ENCODE measurements around the gene EPC1. TPM values are rescaled to one million over a fixed set of nuclear protein-coding genes. Genes with fewer than 3 reads are reported as not detected.

Gene EPC1
- total and polyA plus RNA-seq, 7 donors: 13.2 to 54.3 (median 42.6) TPM

DNA sequence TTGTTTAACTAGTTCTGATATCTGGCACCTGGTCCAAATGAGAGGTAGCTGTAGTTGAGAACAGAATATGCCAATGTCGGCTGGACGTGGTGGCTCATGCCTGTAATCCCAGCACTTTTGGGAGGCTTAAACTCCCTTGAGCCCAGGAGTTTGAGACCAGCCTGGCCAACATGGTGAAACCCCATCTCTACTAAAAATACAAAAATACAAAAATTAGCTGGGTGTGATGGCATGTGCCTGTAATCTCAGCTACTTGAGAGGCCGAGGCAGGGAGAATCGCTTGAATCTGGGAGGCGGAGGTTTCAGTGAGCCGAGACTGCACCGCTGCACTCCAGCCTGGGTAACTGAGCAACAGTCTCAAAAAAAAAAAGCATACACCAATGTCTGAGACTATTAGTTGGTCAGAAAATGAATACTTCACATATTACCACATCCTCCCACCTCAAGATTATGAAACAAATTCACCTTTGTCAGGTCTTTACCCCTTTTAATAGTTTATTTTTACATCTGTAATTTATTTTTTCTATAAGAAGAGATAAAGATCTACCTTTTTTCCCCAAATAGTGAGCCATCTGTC lies 38.8 kb downstream of the EPC1 start:
- Histone ChIP-seq H3K27ac (no peak overlapping the region), H3K4me1 (peaks cover 0 to 51% (median 37%) of the 10 kb centered on the region in 4 donors), H3K27me3 (no peaks in the 10 kb centered on the region), H3K9me3 (no peaks in the 10 kb centered on the region), H3K36me3 (peaks cover 0 to 25% (median 4%) of the 10 kb centered on the region in 4 donors), H3K4me3 (no peak overlapping the region)
- DNase-seq: no peak
- intact Hi-C loops (cut with DNase I): no loop called here
- 89 to 95% methylated on average over 7 of the region's 7 CpGs for WGBS, 2 donors
- TF ChIP-seq EP300 (IDR thresholded peaks at IDR 0.05) (no peak), POLR2AphosphoS5 (IDR thresholded peaks at IDR 0.05) (no peak), POLR2A (IDR thresholded peaks at IDR 0.05) (no peak)
- TF ChIP-seq, protein P1, sequence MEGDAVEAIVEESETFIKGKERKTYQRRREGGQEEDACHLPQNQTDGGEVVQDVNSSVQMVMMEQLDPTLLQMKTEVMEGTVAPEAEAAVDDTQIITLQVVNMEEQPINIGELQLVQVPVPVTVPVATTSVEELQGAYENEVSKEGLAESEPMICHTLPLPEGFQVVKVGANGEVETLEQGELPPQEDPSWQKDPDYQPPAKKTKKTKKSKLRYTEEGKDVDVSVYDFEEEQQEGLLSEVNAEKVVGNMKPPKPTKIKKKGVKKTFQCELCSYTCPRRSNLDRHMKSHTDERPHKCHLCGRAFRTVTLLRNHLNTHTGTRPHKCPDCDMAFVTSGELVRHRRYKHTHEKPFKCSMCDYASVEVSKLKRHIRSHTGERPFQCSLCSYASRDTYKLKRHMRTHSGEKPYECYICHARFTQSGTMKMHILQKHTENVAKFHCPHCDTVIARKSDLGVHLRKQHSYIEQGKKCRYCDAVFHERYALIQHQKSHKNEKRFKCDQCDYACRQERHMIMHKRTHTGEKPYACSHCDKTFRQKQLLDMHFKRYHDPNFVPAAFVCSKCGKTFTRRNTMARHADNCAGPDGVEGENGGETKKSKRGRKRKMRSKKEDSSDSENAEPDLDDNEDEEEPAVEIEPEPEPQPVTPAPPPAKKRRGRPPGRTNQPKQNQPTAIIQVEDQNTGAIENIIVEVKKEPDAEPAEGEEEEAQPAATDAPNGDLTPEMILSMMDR (IDR thresholded peaks at IDR 0.05): no peak

DNA sequence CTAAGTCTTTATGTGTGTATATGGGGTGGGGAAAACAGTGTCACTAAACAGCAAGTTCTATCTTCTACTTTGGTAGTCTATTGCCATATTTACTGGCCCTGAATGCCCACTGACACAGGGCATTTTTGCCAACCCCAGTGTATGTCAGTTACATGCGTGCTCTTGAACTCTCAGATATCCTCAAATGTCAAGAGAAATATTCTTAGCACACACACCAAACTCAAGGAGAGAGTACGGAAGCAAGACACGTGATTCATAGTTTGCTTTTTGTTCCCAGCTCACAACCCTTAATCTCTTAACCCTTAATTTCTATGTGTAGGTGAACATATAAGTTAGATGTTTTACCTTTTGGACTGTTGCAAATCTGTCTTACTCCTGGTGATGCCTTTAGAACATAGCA lies 39.3 kb downstream of the EPC1 start:
- Histone ChIP-seq H3K4me3 (no peak overlapping the region), H3K27ac (peak overlapping the region in 1 of 4 donors; percentile 0), H3K27me3 (no peaks in the 10 kb centered on the region), H3K9me3 (no peaks in the 10 kb centered on the region), H3K36me3 (peaks cover 0 to 25% (median 4%) of the 10 kb centered on the region in 4 donors), H3K4me1 (peaks cover 0 to 46% (median 33%) of the 10 kb centered on the region in 4 donors)
- intact Hi-C loops (cut with DNase I): no loop called here
- no peak for DNase-seq
- 78 to 79% methylated on average over 3 of the region's 3 CpGs for WGBS, 2 donors
- TF ChIP-seq EP300 (IDR thresholded peaks at IDR 0.05) (no peak), POLR2A (IDR thresholded peaks at IDR 0.05) (no peak), POLR2AphosphoS5 (IDR thresholded peaks at IDR 0.05) (no peak)
- TF ChIP-seq, protein P1 (IDR thresholded peaks at IDR 0.05): no peak

DNA sequence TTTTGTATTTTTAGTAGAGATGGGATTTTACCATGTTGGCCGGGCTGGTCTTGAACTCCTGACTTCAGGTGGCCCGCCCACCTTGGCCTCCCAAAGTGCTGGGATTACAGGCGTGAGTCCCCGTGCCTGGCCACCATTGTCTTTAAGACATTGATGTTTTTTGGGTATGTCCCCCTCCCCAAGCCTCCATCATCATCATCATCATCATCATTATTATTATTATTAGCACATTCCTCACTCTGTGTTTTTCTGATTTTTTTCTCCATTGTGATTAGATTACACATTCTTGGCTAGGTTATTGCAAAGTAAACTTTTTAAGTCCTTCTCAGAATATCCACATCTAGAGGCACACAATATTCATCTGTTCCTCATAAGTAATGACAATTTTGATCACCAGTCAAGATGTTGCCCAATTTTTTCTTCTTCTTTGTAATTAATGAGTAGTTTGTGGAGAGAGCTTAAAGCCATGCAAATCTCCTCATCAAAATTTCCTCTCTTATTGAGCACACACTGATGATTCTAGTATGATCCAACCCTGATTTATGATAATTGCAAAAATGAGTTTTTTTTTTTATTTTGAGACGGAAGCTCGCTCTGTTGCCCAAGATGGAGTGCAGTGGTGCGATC lies 47.5 kb downstream of the EPC1 start:
- H3K27me3 ChIP-seq: no peaks in the 10 kb centered on the region
- 83 to 96% methylated on average over 7 of the region's 7 CpGs for WGBS, 2 donors
- DNase-seq: no peak
- TF ChIP-seq POLR2AphosphoS5 (IDR thresholded peaks at IDR 0.05) (no peak), POLR2A (IDR thresholded peaks at IDR 0.05) (no peak), EP300 (IDR thresholded peaks at IDR 0.05) (no peak)
- TF ChIP-seq, protein P1 (IDR thresholded peaks at IDR 0.05): no peak
- peaks cover 0 to 34% (median 22%) of the 10 kb centered on the region in 4 donors for H3K4me1 ChIP-seq
- H3K4me3 ChIP-seq: no peak overlapping the region
- H3K36me3 ChIP-seq: peaks cover 0 to 11% (median 3%) of the 10 kb centered on the region in 4 donors
- intact Hi-C loops (cut with DNase I): loop anchor here (5.0 kb wide), 1 partner anchor 38 kb away; no protein-coding TSS in a partner anchor
- no peaks in the 10 kb centered on the region for H3K9me3 ChIP-seq
- no peak overlapping the region for H3K27ac ChIP-seq

DNA sequence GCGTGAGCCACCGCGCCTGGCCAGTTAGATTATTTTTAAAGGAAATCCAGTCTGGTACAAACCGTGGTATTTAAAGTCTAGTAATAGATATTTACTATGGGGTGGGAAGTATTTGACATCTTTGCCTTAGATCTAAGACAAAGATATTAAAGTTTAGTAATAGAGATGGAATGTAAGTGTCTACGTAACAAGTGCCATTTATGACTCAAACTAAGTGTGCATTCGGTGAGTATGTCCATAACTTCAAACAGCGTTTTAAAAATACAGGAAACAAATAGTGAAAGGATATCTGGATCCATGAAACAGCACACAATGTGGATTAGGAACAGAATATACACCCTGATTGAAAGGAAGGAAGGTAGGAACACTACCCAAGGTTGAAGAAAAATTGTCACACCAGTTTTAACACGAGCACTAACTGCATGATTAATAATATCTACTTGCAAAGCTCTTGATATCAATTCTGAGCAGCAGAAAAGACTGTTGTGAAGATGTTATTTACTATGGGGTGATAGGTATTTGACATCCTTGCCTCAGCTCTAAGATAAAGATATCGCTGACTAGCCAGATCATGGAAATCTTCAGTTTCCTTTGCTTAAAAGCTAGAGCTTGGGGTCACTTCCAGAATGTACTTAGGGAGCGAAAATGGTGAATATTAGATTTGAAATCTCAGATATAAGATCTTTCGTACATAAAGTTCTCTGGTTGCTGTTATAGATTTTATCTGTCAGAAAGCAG lies 48.7 kb downstream of the EPC1 start:
- Histone ChIP-seq H3K4me1 (peaks cover 0 to 37% (median 22%) of the 10 kb centered on the region in 4 donors), H3K9me3 (no peaks in the 10 kb centered on the region), H3K36me3 (peaks cover 0 to 2% (median under 1%) of the 10 kb centered on the region in 4 donors), H3K27me3 (no peaks in the 10 kb centered on the region), H3K4me3 (no peak overlapping the region), H3K27ac (no peak overlapping the region)
- WGBS, 2 donors: 92 to 94% methylated on average over 11 of the region's 11 CpGs
- intact Hi-C loops (cut with DNase I): loop anchor here (5.0 kb wide), 1 partner anchor 39 kb away; no protein-coding TSS in a partner anchor
- no peak for TF ChIP-seq POLR2AphosphoS5 (IDR thresholded peaks at IDR 0.05)
- TF ChIP-seq, protein P1 (IDR thresholded peaks at IDR 0.05): no peak
- TF ChIP-seq EP300 (IDR thresholded peaks at IDR 0.05): no peak
- TF ChIP-seq POLR2A (IDR thresholded peaks at IDR 0.05): no peak
- DNase-seq: no peak

All from sigmoid colon (tissue), 7 donors.